WERI-Rb-1 (cell line): ENCODE data around the gene P3H2.
"Not testable (repeated sequence)": the region's sequence is repeated elsewhere in the genome, so short reads cannot be mapped to it uniquely, and the experiment has no call there.

ENCODE experiments used
- DNase-seq: peaks from one replicate; pipeline ENCODE4 v3.0.0-alpha.2; 2020
- H3K27ac ChIP-seq: fragments of 250-450 bp; sonication (Bioruptor Pico); 2 replicates; pipeline ENCODE4 v1.5.1; 2020; ENCODE audit warnings: mild to moderate bottlenecking, moderate library complexity
- H3K27me3 ChIP-seq: fragments of 250-450 bp; sonication (Bioruptor Pico); 2 replicates; pipeline ENCODE4 v1.5.1; 2021; ENCODE audit warnings: mild to moderate bottlenecking, low read depth, moderate library complexity; ENCODE audit not compliant: insufficient read depth, severe bottlenecking
- H3K36me3 ChIP-seq: fragments of 250-450 bp; sonication (Bioruptor Pico); 2 replicates; pipeline ENCODE4 v1.5.1; 2020; ENCODE audit warnings: mild to moderate bottlenecking, moderate library complexity
- H3K4me3 ChIP-seq: 2 replicates; pipeline ENCODE4 v1.5.1; 2011; ENCODE audit warnings: low read depth, mild to moderate bottlenecking, control low read depth, low read length
- H3K9me3 ChIP-seq: fragments of 250-450 bp; sonication (Bioruptor Pico); 2 replicates; pipeline ENCODE4 v1.5.1; 2021; ENCODE audit warnings: mild to moderate bottlenecking, moderate library complexity; ENCODE audit not compliant: severe bottlenecking
- TF ChIP-seq, protein P1 (sequence below): IDR thresholded peaks from 2 replicates; pipeline ENCODE4 v1.5.1; 2011; ENCODE audit warnings: low read depth, mild to moderate bottlenecking, control low read depth, inconsistent platforms, low read length

Gene P3H2

DNA sequence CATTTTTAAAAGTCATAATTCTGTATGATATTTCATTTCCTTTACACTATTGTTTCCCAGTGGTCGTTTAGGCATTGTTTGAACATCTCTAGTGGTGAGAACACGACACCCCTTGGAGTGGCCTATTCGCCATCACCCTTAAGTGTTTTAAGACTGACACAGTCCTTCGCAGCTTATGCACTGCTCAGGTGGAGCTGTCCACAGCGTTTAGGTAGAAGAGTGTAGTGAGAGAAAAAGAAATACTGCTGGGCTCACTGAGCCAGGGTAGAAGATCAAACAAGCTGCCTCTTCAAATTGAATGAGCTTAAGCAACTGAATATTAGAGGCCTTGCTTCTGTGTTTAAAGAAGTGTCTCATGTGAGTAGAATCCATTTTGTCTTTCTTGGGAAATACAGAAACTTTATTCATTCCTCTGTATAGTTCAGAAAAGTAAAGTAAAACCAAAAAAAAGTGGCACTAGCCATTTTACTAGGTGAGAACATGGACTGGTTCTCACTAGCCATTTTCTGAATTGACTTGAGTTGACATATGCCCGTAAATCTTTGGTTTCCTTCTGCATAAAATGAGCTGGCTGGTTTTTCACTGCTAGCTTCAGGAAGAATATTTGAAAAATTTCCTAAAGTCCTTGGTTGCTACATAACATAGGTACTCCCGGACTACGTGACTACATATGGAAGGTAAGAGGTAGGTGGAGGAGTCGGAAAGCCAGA is 155.9 kb downstream of the P3H2 start:
- Histone ChIP-seq H3K36me3 (no peaks in the 10 kb centered on the region), H3K27me3 (no peaks in the 10 kb centered on the region)
- no peak for DNase-seq

DNA sequence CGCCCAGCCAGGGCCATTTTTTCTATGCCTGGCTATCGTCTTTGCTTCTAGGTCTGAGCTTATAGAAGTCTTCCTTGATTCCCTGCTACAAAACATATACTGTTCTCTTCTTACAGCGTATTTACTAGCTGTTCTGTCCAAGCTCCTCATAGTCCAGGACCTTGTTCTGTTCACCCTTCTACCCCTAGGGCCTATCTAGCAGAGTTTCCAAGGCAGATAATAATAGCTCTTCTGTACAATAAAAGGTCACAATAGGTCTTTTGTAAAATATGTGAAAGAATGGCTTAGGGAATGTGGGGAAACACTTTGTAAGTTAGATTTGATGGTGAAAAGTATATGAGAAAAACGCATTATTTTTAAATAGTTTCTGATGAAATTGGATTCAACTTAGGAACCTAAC is 158.2 kb downstream of the P3H2 start:
- no peak for DNase-seq
- Histone ChIP-seq H3K4me3 (no peak overlapping the region), H3K9me3 (no peaks in the 10 kb centered on the region), H3K36me3 (no peaks in the 10 kb centered on the region), H3K27ac (no peak overlapping the region), H3K27me3 (no peaks in the 10 kb centered on the region)
- TF ChIP-seq, protein P1, sequence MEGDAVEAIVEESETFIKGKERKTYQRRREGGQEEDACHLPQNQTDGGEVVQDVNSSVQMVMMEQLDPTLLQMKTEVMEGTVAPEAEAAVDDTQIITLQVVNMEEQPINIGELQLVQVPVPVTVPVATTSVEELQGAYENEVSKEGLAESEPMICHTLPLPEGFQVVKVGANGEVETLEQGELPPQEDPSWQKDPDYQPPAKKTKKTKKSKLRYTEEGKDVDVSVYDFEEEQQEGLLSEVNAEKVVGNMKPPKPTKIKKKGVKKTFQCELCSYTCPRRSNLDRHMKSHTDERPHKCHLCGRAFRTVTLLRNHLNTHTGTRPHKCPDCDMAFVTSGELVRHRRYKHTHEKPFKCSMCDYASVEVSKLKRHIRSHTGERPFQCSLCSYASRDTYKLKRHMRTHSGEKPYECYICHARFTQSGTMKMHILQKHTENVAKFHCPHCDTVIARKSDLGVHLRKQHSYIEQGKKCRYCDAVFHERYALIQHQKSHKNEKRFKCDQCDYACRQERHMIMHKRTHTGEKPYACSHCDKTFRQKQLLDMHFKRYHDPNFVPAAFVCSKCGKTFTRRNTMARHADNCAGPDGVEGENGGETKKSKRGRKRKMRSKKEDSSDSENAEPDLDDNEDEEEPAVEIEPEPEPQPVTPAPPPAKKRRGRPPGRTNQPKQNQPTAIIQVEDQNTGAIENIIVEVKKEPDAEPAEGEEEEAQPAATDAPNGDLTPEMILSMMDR = no peak

More for the DNA sequence above, 155.9 kb downstream of the P3H2 start:
- Histone ChIP-seq H3K9me3 (no peaks in the 10 kb centered on the region), H3K27ac (no peak overlapping the region), H3K4me3 (no peak overlapping the region)
- TF ChIP-seq, protein P1 = no peak

DNA sequence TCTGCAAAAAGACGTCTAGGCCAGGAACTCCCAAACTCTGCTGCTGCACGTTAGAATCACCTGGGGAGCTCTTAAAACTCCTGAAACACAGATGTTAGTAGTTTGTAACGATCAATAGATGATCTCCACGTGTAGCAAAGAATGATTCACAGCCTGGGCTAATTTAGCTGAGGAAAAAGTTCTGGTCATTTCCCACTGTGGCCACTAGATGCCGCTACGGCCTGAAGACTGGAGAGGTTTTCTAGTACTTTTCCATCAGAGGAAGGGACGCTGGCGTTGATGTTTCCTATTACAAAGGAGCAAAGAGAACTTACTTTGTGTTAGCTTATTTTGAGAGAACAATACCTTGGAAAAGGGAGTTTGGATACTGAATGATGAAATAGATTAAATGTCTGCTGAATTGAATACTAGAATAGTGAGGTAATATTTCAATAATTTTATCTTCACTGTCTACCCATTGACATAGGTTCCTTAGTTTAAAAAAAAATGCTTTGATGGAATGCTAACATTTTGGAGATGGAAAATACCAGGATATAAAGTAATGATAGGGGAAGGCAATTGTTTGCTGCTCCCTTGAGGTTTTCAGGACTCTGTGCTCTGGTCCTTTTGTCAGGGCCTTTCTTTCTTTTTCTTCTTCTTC is 159.1 kb downstream of the P3H2 start:
- Histone ChIP-seq H3K4me3 (peak overlapping the region; percentile 27), H3K9me3 (no peaks in the 10 kb centered on the region), H3K36me3 (no peaks in the 10 kb centered on the region), H3K27me3 (no peaks in the 10 kb centered on the region), H3K27ac (no peak overlapping the region)
- peak; percentile 47 for DNase-seq
- TF ChIP-seq, protein P1 = peak; percentile 59

DNA sequence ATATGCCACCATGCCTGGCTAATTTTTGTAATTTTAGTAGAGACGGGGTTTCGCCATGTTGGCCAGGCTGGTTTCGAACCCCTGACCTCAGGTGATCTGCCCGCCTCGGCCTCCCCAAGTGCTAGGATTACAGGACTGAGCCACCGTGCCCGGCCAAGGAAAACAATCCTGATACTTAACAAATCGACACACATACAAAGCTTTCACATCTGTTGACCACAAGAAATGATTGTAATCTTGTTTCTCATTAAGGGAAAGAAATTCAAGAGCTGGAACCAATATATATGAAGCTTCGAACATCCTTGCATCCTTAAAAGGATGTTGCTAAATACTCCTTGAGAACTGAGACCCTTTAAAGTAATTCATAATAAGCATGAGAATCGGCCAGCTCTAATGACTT is 159.6 kb downstream of the P3H2 start:
- H3K27me3 ChIP-seq, H3K27ac ChIP-seq, H3K9me3 ChIP-seq, H3K36me3 ChIP-seq, DNase-seq: not testable (repeated sequence)
- peak overlapping the region; percentile 27 for H3K4me3 ChIP-seq

DNA sequence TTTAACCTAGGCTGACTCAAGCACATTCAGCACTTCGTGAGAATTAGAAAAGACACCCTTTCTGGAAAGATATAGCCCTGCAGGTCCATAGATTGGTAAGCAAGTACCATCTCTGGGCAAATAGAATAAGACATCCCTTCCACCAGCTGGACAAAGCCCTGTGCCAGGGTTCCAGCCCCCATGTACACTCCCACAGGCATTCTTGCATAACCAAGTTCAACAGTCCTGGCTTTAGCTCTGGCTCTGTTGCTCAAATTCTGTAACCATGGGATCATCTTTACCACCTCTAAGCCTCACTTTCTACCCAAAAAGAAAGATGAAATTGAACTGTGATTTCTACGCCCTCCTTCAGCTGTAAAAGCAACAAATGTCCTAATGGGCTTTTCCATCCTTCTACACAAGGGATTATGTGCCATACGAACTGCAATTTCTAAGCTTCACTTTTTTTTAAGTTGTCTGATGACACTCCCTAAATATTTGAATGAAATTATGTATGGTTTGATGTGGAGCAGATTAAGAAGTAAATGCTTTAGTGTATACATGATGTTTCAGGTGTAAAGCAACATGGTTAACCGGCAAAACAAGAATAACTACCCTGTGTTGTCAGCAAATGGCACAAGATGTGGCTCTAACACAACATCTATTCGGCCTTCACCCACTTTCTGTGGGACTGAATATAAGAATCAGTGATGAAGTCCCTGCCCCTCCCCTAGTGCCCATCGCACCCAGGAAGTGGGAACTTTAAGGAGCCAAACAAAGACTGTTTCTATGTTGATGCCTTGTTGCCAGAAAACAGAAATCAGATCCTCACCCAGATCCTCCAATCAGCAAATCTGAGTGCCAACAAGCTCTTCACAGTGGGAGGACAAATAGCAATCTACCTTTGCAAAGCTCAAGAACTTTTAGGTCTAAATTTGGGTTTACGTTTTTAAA is 165.7 kb downstream of the P3H2 start:
- DNase-seq = no peak
- Histone ChIP-seq H3K4me3 (no peak overlapping the region), H3K9me3 (no peaks in the 10 kb centered on the region), H3K36me3 (no peaks in the 10 kb centered on the region), H3K27me3 (no peaks in the 10 kb centered on the region), H3K27ac (no peak overlapping the region)
- TF ChIP-seq, protein P1 = no peak

DNA sequence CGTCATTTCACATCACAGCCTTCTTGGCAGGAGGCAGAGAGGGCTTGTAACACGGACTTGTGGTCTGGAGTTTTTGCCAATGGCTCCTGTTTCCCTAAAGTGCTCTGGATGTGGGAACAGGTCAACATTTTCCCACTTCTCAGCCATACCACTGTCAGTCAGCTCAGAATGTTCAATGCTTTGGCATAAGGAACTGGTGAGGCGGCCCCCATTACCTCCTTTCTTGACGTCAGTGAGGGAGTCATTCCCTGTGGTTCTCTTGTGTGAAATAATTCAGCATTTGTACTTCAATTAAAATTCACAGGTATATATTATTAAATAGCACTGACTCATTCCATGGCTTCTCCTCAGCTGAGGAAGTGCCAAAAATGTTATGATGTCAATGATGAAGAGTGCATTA is 167.1 kb downstream of the P3H2 start:
- Histone ChIP-seq H3K27me3 (no peaks in the 10 kb centered on the region), H3K4me3 (no peak overlapping the region), H3K27ac (no peak overlapping the region), H3K36me3 (no peaks in the 10 kb centered on the region), H3K9me3 (no peaks in the 10 kb centered on the region)
- no peak for DNase-seq
- TF ChIP-seq, protein P1 = no peak
